SU-DHL-6 (cell line): ENCODE measurements around the gene EEF1AKMT3.

Source experiments
- EZH2phosphoT487 ChIP-seq: fragments of 200-600 bp; sonication (generic), shearing (Covaris generic); conservative IDR thresholded peaks from 2 replicates; pipeline ENCODE4 v1.6.1; 2018; ENCODE audit warnings: mild to moderate bottlenecking, antibody characterized with exemption, low read length, moderate library complexity, mixed read lengths
- TF ChIP-seq, protein P1 (sequence below): fragments of 200-600 bp; sonication (generic); IDR thresholded peaks from one replicate; pipeline ENCODE4 v1.5.1; 2017; ENCODE audit warnings: antibody characterized with exemption, mild to moderate bottlenecking, low read length, moderate library complexity; ENCODE audit not compliant: insufficient read depth, poor library complexity, severe bottlenecking

DNA sequence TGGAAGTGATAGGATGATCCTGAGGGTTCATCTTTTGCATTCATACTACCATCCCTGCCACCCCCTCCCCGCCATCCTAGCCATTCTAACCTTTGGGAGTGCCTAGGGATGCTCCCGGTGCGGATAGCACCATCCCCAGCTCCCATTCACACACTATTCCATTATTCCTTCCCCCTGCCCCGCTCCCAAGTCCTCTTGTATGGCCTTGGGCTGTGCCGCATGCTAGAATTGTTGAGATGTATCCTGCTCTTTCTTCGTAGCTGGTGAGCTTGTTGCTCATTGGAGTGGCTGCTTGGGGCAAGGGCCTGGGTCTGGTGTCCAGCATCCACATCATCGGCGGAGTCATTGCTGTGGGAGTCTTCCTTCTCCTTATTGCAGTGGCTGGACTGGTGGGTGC, 26.9 kb upstream of the EEF1AKMT3 start:
- TF ChIP-seq, protein P1, sequence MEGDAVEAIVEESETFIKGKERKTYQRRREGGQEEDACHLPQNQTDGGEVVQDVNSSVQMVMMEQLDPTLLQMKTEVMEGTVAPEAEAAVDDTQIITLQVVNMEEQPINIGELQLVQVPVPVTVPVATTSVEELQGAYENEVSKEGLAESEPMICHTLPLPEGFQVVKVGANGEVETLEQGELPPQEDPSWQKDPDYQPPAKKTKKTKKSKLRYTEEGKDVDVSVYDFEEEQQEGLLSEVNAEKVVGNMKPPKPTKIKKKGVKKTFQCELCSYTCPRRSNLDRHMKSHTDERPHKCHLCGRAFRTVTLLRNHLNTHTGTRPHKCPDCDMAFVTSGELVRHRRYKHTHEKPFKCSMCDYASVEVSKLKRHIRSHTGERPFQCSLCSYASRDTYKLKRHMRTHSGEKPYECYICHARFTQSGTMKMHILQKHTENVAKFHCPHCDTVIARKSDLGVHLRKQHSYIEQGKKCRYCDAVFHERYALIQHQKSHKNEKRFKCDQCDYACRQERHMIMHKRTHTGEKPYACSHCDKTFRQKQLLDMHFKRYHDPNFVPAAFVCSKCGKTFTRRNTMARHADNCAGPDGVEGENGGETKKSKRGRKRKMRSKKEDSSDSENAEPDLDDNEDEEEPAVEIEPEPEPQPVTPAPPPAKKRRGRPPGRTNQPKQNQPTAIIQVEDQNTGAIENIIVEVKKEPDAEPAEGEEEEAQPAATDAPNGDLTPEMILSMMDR = no peak
- TF ChIP-seq EZH2phosphoT487 = no peak
